OCI-M2 (cell line): ENCODE data around the gene TMEM138.
"Not testable (repeated sequence)": the region's sequence is repeated elsewhere in the genome, so short reads cannot be mapped to it uniquely, and the experiment has no call there.

Experiments used
- DNase-seq: peaks from one replicate; lab custom pipeline; 2025; ENCODE audit not compliant: unreplicated experiment; lab: John Stamatoyannopoulos, UW

Gene TMEM138

DNA sequence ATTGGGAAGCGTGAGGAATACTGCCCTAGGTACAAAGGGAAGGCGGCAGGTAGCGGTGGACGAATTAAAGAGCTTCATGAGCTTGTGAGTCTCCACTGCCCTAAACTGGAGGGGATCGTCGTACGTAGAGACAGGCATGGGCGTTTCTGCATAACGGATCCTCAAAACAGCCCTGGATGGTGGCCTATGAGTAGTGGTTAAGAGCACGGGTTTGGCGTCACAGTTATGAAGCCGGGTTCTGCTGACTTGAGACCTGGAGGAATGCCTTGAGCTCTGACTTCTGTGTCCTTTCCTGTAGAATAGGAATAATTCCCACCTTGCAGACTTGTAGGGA, 335 bp downstream of the TMEM138 start:
- DNase-seq: no peak

DNA sequence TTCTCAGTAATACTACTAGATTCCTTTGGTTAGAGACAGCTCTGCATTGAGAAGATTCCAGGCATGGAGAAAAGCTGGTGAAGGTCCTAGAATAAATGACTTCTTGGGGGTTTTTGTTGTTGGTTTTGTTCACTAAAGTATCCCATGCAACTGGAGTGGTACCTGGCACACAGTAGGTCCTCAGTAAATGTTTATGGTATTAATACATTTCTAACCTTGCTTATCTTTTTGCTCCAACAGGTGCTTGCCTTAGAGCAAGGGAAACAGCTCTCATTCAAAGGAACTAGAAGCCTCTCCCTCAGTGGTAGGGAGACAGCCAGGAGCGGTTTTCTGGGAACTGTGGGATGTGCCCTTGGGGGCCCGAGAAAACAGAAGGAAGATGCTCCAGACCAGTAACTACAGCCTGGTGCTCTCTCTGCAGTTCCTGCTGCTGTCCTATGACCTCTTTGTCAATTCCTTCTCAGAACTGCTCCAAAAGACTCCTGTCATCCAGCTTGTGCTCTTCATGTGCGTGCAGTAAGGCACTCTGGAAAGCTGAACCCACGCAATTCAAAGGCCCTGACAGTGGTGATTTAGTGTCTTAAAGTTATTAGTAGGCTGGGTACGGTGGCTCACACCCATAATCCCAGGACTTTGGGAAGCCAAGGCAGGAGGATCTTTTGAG, 2.0 kb downstream of the TMEM138 start:
- DNase-seq: no peak

DNA sequence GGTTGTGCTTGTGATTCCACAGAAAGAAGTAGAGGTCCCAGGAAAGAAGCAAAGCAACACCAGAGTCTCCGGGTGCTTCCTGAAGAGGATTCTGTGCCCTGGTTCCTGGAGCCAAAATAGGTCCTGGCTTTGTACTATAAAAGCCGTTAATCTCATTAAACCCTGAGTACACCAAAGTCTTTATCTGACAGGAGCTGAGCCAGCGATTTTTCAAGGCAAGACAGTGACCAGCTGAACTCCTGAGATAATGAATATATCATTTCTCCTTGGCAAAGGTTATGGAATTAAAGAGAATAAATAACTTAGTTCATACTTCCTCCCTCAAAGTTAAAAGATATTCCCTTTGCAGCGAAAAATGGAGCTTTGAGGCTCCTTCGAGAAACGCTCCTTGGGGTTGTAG, 5.2 kb downstream of the TMEM138 start:
- DNase-seq: no peak

DNA sequence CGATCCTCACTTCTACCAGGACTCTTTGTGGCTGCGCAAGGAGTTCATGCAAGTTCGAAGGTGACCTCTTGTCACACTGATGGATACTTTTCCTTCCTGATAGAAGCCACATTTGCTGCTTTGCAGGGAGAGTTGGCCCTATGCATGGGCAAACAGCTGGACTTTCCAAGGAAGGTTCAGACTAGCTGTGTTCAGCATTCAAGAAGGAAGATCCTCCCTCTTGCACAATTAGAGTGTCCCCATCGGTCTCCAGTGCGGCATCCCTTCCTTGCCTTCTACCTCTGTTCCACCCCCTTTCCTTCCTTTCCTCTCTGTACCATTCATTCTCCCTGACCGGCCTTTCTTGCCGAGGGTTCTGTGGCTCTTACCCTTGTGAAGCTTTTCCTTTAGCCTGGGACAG, 6.5 kb downstream of the TMEM138 start:
- no peak for DNase-seq

DNA sequence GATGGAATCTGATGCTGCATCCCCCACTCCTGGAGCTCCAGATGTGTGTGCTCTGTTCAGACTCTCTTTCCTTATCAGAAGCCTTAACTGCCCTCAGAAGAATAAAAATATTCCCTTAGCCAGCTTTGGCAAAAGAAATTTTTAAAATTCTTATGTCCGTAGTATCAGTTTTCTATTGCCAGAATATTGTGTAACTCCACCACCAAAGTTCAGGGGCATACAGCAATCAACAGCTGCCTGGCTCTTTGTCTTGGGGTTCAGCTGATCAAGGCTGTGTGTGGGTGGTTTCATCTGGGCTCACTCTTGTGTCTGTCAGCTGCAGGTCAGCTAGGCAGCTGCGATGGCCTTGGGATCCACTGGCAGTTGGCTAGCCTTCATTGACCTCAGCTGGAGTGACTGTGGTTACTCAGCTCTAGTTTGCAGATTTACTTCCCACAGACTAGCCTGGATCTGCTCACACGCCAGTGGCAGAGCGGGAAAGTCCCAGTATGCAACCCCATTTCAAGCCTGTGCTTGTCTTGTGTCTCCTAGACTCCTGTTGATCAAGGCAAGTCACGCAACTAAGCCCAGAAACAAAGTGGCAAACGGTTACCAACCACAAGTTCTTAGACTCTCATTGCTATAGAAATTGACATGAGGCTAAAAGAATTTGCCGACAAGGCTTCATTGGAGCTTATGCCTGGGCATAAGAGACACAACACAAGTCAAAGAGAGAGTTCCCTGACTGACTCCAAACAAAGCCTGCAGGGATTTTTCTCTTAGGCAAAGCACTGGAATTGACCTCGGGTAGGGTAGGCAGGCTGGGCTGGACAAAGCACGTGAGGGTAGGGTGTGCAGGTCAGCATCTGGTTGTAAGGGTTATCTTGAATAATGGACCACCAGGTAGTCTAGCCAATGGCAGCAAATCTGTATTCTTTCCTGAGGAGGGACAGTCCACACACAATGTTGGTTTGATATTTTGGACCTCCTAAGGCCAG, 7.5 kb downstream of the TMEM138 start:
- no peak for DNase-seq

DNA sequence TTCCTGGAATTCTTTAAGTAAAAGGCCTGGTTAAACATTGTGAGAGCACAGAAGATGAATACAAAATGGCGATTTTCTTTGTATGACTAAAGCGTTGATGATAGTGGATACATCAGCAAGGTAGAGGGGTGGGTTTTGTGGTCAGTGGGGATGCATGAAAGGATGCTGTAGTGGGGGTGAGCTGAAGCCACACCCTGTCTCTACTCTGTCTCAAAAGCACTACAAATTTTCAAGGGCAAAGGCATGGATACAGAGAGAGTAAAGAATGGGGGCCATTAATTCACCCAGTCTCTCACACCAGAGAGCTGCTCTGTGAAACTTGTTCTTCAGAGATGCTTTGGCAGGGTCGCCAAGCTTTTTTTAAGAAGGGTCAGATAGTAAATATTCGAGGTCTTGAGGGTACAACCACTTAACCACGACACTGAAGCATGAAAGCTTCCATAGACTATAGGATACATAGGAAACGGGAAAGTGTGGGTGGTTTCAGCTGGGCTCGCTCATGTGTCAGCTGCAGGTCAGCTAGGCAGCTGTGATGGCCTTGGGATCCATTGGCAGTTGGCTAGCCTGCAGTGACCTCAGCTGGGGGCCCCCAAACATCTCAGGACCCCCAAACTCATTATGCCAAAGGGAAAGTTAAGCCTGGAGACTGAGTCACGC, 8.3 kb downstream of the TMEM138 start:
- DNase-seq: no peak

DNA sequence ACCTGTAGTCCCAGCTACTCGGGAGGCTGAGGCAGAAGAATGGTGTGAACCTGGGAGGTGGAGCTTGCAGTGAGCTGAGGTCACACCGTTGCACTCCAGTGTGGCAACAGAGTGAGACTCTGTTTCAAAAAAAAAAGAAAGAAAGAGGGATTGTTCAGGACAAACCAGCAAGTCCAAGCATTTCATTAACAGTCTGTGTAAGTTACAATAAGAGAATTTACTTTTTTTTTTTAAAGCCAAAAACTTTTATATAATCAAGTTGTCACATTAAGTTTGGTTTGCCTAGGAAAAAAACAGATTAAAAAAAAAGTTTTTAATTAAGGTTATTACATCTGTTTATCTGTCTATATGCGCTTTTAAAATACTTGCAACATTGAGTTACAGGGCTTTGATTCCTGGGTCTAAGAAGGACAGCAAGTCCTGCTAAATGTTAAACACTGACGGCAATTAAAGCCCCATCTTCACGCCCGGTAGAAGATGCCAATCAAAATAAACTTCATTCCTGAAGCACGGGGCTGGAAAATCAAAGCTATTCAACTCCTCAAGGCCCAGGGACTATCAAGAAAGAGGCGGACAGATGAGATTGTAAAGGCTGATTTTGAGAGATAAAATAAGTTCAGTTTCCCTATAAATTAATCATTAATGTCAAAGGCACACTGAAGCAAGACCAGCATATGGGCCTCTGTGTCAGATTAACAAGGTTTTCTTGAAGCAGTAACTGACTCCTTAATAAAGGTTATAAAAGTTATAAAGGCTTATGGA, 10.7 kb downstream of the TMEM138 start:
- no peak for DNase-seq

DNA sequence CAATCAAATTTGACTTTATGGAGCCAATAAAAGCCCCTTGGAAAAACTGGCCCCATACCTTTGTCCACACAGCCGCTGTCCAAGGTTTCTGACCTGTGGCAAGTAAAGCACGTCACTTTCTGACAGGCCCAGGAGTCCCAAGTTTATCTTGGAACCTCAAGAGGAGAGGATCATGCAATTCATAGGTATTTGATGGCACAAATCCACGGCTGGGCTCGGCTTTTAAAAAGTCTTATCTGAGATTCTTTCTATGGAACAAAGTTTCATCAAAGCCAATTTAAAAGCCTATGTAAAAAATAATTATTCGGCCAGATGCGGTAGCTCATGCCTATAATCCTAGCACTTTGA, 13.6 kb downstream of the TMEM138 start:
- DNase-seq: no peak

DNA sequence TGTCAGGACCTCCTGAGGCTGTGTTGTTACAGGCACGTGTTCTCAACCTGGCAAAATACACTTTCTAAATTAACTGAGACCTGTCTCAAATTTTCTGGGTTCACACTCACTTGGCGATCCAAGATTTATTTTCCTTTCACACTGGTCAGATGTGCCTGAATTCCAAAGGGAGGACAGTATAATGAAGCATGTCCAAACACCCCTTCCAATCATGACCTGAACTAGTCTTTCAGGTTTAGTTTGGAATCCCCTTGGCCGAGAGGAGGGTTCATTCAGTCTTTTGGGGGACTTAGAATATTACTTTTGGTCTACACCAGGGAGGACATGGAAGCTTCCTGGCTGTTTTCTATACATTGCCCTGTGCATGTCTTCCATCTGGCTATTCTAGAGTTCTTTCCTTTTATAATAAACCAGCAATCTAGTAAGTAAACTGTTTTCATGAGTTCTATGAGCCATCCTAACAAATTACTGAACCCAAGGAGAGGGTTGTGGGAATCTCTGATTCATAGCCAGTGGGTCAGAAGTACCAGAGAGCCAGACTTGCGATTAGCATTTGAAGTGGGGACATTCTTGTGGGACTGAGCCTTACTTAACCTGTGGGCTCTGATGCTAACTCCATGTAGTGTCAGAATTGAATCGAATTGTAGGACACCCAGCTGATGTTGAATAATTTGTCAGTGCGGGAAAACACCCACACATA, 15.4 kb downstream of the TMEM138 start:
- no peak for DNase-seq

DNA sequence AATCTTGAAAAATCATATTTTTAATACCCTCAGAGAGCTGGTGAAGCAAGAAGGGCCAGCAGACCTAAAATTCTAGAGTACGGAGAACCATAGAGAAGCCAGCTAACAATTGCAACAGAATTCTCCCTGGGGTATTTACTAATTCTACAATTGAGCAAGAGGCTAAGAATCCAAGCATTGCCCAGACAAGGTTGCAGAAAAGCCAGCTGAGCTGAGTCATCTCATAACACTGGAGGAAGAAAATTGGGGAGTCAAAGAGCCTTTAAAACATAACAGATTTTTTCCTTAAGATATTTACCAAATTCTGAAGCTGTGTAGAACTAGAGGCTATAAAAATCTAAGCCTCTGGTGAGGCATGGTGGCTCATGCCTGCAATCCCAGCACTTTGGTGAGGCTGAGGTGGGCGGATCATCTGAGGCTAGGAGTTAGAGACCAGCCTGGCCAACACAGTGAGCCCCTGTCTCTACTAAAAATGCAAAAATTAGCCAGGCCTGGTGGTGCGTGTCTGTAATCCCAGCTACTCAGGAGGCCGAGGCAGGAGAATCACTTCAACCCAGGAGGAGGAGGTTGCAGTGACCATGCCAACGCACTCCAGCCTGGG, 16.6 kb downstream of the TMEM138 start:
- no peak for DNase-seq

DNA sequence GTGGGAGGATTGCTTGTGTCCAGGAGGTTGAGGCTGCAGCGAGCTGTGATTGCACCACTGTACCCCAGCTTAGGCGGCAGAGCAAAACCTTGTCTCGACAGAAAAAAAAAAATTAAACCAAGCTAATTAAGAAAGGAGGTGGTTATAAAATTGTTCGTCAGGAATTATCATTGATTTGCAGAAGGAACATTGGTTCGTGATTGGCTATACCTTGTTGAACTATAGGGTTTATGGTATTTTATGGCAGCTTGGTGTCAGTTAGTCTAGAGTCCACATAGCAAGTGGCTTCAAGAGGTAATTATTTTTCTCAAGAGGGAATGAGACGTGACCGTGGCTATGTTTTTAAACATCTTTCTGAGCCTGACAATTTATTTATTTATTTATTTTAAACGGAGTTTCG, 18.7 kb downstream of the TMEM138 start:
- DNase-seq: no peak

DNA sequence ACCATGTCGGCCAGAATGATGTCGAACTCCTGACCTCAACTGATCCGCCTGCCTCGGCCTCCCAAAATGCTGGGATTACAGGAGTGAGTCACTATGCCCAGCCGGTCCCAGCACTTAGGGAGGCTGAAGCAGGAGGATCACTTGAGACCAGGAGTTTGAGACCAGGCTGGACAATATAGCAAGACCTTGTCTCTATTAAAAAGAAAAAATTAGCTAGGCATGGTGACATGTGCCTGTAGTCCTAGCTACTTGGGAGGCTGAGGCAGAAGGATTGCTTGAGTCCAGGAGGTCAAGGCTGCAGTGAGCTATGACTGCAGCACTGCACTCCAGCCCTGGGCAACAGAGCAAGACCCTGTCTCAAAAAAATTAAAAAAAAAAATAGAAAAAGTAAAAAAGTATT, 21.7 kb downstream of the TMEM138 start:
- not testable (repeated sequence) for DNase-seq

DNA sequence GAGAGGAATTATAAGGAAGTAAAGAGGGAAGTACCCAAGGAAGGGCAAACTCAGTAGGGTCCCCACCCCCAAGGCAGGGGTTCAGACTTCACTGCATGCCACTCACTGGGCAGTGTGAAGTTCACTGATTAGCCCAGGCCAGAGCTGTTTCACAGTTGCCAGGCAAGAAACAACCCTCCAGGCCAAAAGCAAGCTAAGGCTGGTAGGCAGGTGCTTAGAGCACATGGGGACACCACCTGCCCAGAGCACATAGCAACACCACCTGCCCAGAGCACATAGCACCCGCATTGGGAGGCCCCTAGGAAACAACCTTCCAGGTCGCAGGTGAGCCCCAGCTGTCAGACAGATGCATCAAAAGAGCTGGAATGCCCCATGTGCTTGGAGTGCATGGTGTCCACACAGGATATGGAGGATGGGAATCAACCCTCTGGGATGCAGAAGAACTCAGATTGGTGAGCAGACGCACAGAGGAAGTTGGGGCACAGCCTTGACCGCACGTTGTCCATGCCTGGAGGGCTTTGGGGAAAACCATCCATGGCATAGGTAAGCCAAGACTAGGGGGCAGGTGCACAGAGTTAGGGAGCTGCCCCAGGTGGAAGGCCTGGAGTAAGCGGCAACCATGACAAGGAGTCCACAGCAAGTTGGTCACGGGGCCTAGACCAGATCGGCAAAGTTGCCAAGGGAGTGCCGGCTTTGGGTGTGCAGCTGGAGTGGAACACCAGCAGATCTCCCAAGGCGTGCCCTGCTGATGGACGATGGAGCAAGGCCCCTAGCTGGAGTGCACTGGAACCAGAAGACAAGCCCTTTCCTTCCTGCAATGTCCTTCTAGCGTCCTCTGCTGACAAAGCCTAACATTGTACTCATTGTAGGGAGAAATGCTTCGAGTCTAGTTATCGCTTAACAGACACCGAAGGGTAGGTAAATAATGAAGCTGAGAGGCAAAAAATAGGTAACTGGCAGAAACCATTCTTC, 22.4 kb downstream of the TMEM138 start:
- no peak for DNase-seq

DNA sequence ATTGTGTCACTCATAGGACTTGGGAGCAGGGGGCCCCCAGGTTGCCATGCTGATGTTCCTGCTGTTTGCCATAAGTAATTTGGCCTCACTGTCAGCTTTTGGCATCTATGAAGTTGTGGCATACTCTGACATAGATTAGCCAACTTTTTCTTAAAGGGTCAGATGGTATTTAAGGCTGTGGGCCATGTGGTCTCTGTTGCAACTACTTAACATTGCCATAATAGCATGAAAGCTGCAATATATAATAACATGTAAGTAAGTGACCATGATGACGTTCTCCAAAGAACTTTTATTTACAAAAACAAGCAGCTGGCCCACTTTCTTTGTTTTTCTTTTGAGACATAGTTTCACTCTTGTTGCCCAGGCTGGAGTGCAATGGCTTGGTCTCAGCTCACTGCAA, 28.0 kb downstream of the TMEM138 start:
- no peak for DNase-seq

DNA sequence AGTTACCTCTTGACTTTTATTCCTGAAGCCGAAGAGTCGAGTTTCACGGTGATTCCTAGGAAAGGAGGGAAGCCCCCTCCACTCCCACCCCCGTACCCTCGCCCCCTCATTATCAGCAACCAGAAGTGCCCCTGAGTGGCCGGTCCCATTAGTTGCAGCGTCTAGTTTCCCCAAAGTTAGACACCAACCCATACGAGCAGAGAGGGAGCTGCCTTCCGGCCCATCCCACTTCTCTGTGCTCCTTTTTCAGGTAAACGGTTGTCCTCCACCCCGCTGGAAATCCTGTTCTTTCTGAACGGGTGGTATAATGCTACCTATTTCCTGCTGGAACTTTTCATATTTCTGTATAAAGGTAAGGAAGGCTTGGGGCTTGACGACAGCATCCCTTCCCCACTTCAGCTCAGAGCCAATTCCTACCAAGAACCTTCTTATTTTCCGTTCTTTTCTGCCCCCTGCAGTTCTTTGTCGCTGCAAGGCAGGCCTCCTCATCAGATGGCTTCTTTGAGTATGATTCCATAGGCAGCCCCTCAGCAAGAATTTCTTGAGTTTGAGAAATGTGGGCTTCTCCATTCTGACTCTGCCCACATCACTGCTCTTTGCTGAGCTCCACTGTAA, 30.9 kb downstream of the TMEM138 start:
- DNase-seq: no peak

DNA sequence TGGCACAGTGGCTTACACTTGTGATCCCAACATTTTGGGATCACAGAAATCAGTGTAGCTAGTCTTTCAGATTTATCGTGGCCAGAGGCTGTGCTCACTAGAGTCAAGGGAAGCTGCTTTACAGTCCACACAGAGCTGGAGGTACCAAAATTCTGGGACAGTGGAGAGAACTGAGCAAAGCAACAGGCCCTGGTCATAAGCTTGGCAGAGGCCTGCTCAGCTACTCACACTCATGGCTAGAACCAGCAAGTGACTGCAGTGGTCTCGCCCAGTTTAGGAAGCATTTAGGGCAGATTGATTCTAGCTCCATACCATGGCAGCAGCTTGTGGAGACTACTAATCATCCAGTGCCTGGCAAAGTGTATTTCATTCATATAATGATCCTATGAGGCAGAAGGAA, 39.0 kb downstream of the TMEM138 start:
- DNase-seq: no peak

DNA sequence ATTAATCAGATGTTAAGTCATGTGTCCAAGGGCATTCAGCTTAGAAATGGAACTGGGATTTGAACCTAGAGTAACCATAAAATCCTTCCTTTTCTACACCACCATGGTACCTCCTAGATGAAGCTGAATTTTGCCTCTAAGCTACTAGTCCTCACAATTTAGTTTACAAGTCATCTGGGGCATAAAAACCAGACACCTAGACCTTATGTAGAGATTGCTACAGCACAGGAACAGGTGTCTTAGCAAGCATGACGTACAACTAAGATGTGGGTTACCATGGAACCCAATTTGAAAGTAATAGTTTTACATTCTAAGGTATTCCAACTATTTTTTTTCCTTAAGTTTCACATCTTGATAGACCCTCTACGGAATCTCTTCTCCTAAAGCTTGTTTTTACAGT, 39.4 kb downstream of the TMEM138 start:
- DNase-seq: no peak

DNA sequence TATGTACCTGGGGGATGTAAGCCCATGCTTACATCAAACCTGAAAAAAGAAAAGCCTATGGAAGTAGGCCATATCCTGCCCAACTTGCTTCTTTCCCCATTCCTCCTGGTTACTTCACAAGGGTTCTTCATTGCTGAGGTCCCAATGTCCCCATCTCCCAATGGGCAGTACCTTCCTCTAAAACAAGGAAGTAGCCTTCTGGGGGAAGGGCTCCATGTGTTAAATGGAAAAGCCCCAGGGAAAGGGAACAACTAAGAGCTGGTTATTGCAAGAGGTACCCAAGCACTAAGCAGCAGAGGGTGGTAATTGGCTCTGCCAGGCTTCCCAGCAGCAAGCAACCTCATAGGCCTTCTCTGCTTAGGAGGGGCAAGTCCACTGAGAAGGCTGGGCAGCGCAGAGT, 41.5 kb downstream of the TMEM138 start:
- no peak for DNase-seq

DNA sequence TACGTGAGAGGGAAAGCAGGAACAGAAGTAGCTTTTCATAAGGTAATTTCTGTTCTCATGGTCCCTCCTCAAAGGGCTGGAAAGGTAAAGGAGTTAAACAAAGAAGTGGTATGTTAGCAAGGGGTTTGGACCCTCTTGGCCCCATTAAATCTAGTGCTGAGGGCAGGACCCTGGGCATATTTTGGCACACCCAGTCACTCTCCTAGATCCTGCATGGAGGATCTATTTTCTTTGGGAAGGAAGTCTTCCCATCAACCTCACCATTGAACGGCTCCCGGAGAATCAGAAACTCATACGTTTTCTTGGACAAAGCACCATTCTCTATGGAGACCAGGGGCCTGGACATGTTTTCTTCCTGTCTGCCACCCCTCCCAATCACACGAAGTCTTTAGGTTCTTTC, 41.9 kb downstream of the TMEM138 start:
- DNase-seq: no peak
